ENCODE measurements around the gene FER. TPM values are rescaled to one million over a fixed set of nuclear protein-coding genes. Genes with fewer than 3 reads are reported as not detected.
"Not testable (repeated sequence)": the region's sequence is repeated elsewhere in the genome, so short reads cannot be mapped to it uniquely, and the experiment has no call there.

FER gene
- 6.7 and 8.5 TPM in 2 replicates for polyA plus RNA-seq
- polyA minus RNA-seq, result 55.3 and 70.7 TPM in 2 replicates

DNA sequence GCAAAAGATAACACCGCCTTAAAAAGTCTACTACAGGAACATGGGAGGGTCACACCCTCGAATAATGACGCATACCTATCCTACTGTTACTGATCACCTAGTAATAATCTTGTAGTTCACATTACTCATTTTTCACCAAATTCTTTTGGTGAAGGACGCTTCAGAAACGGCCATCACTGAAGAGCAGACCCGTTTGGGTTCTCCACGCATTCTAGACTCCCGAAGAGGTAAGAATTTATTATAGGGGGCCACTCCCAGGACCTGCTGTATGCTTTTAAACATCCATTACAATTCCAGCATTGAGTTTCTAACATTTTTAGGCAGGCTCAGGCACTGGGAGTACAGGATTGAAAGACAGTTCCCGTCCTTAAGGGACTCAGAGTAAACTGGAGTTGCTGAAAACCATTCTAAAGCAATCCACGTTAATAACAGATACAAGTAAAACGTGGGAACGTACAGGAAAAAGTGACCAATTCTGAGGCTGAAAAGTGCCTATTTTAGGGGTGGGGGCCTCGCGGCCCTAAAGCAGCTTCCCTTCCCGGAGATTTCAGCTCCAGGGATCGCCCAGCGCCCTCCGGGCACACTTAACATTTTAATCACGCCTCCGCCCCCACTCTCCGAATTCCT is at the start of gene FER:
Gene FER, plus strand, starts transcription at position 124 of the 627 bp plus-strand sequence. CDS start 50,286 bp downstream, outside the sequence.
- peak within 1 kb of the TSS; percentile 74 for H3K27ac ChIP-seq (ENCODE audit: low read length)
- no peaks in the 10 kb centered on the region for H3K36me3 ChIP-seq (ENCODE audit: insufficient read depth, low read length)
- H3K27me3 ChIP-seq (ENCODE audit: insufficient read depth, low read depth, low read length), result no peaks in the 10 kb centered on the region
- no peaks in the 10 kb centered on the region for H3K9me2 ChIP-seq (ENCODE audit: insufficient read depth, low read length)
- H3K79me2 ChIP-seq (replicated peaks; ENCODE audit: insufficient read depth, low read length), result peaks cover 26% of the 10 kb centered on the region
- peaks cover 6% of the 10 kb centered on the region for H3F3A ChIP-seq (ENCODE audit: insufficient read depth, low read length, poor library complexity, severe bottlenecking)
- H3K9ac ChIP-seq (ENCODE audit: low read length), result peak within 1 kb of the TSS; percentile 85
- peak within 1 kb of the TSS; percentile 89 for H2AFZ ChIP-seq (ENCODE audit: low read depth, low read length)
- TF ChIP-seq EZH2 (IDR thresholded peaks at IDR 0.05; ENCODE audit: borderline replicate concordance, insufficient read depth, low read length, poor library complexity, severe bottlenecking) (no peak), RAD21 (conservative IDR thresholded peaks at IDR 0.05) (no peak), MXI1 (conservative IDR thresholded peaks at IDR 0.05; ENCODE audit: poor library complexity, severe bottlenecking) (no peak), POLR2AphosphoS5 (IDR thresholded peaks at IDR 0.05) (no peak), EP300 (conservative IDR thresholded peaks at IDR 0.05; ENCODE audit: poor library complexity, severe bottlenecking) (no peak), SMC3 (conservative IDR thresholded peaks at IDR 0.05; ENCODE audit: poor library complexity) (no peak), TAF1 (IDR thresholded peaks at IDR 0.05; ENCODE audit: low read depth) (no peak)
- TF ChIP-seq, protein P1, sequence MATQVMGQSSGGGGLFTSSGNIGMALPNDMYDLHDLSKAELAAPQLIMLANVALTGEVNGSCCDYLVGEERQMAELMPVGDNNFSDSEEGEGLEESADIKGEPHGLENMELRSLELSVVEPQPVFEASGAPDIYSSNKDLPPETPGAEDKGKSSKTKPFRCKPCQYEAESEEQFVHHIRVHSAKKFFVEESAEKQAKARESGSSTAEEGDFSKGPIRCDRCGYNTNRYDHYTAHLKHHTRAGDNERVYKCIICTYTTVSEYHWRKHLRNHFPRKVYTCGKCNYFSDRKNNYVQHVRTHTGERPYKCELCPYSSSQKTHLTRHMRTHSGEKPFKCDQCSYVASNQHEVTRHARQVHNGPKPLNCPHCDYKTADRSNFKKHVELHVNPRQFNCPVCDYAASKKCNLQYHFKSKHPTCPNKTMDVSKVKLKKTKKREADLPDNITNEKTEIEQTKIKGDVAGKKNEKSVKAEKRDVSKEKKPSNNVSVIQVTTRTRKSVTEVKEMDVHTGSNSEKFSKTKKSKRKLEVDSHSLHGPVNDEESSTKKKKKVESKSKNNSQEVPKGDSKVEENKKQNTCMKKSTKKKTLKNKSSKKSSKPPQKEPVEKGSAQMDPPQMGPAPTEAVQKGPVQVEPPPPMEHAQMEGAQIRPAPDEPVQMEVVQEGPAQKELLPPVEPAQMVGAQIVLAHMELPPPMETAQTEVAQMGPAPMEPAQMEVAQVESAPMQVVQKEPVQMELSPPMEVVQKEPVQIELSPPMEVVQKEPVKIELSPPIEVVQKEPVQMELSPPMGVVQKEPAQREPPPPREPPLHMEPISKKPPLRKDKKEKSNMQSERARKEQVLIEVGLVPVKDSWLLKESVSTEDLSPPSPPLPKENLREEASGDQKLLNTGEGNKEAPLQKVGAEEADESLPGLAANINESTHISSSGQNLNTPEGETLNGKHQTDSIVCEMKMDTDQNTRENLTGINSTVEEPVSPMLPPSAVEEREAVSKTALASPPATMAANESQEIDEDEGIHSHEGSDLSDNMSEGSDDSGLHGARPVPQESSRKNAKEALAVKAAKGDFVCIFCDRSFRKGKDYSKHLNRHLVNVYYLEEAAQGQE (IDR thresholded peaks at IDR 0.05; ENCODE audit: borderline replicate concordance), result no peak
- TF ChIP-seq, protein P2, sequence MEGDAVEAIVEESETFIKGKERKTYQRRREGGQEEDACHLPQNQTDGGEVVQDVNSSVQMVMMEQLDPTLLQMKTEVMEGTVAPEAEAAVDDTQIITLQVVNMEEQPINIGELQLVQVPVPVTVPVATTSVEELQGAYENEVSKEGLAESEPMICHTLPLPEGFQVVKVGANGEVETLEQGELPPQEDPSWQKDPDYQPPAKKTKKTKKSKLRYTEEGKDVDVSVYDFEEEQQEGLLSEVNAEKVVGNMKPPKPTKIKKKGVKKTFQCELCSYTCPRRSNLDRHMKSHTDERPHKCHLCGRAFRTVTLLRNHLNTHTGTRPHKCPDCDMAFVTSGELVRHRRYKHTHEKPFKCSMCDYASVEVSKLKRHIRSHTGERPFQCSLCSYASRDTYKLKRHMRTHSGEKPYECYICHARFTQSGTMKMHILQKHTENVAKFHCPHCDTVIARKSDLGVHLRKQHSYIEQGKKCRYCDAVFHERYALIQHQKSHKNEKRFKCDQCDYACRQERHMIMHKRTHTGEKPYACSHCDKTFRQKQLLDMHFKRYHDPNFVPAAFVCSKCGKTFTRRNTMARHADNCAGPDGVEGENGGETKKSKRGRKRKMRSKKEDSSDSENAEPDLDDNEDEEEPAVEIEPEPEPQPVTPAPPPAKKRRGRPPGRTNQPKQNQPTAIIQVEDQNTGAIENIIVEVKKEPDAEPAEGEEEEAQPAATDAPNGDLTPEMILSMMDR (IDR thresholded peaks at IDR 0.05; ENCODE audit: poor library complexity, severe bottlenecking), result no peak
- no peaks in the 10 kb centered on the region for H4K20me1 ChIP-seq (ENCODE audit: insufficient read depth)
- H3K4me3 ChIP-seq (ENCODE audit: low read length), result peak within 1 kb of the TSS; percentile 87
- peak within 1 kb of the TSS; percentile 79 for H3K4me2 ChIP-seq (ENCODE audit: low read length)
- no peaks in the 10 kb centered on the region for H3K9me3 ChIP-seq (ENCODE audit: low read length)

DNA sequence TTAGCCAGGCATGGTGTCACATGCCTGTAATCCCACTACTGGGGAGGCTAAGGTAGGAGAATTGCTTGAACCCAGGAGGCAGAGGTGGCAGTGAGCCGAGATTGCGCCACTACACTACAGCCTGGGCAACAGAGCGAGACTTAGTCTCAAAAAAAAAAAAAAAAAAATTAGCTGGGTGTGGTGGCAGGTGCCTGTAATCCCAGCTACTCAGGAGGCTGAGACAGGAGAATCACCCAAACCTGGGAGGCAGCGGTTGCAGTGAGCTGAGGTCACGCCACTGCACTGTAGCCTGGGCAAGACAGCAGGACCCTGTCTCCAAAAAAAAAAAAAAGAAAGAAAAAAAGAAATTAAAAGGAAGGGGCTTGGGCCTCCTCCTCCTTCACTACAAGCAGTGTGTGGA is 47.3 kb upstream of the FER start:
- H3K36me3 ChIP-seq (ENCODE audit: insufficient read depth, low read length); H3K27ac ChIP-seq (ENCODE audit: low read length): not testable (repeated sequence)

More for the DNA sequence above, 47.3 kb upstream of the FER start:
- H3K9me2 ChIP-seq (ENCODE audit: insufficient read depth, low read length); H3K4me2 ChIP-seq (ENCODE audit: low read length); H3F3A ChIP-seq (ENCODE audit: insufficient read depth, low read length, poor library complexity, severe bottlenecking); H3K9ac ChIP-seq (ENCODE audit: low read length); H3K9me3 ChIP-seq (ENCODE audit: low read length); H3K4me3 ChIP-seq (ENCODE audit: low read length); H4K20me1 ChIP-seq (ENCODE audit: insufficient read depth); H2AFZ ChIP-seq (ENCODE audit: low read depth, low read length); H3K27me3 ChIP-seq (ENCODE audit: insufficient read depth, low read depth, low read length); H3K79me2 ChIP-seq (replicated peaks; ENCODE audit: insufficient read depth, low read length): not testable (repeated sequence)
